B cell (primary cell): ENCODE data around the gene KMO. TPM values are rescaled to one million over a fixed set of nuclear protein-coding genes. Genes with fewer than 3 reads are reported as not detected.

Source experiments
- ATAC-seq: fragments of 200-7000 bp; cut with Tn5 transposase; one replicate; pipeline ENCODE4 v1.10.0; 2021; ENCODE audit warnings: low read depth, mild to moderate bottlenecking, moderate number of reproducible peaks, moderate library complexity
- CTCF ChIA-PET: fragments of 350-600 bp; sonication (Branson Sonifier 250); formaldehyde crosslinking; loops from one replicate; lab custom pipeline; 2021; ENCODE audit warnings: antibody characterized with exemption, inconsistent platforms; lab: Charles Lee
- POLR2A ChIA-PET: fragments of 350-600 bp; sonication (Branson Sonifier 250); formaldehyde crosslinking; loops from one replicate; lab custom pipeline; 2021; ENCODE audit warnings: antibody characterized with exemption; lab: Charles Lee
- DNase-seq: peaks from one replicate; pipeline ENCODE4 v3.0.0; 2013
- H2AFZ ChIP-seq: 2 replicates; pipeline ENCODE4 v1.6.1; 2012; ENCODE audit warnings: mild to moderate bottlenecking, low read depth, low read length; ENCODE audit not compliant: insufficient read depth, poor library complexity, severe bottlenecking
- H3K27ac ChIP-seq, 2 donors: 1 replicate in 1 of 2; 2 replicates in 1 of 2; pipeline ENCODE4 v1.5.1; 2012 to 2013; ENCODE audit warnings: low read length in 2 of 2, mild to moderate bottlenecking in 2 of 2, moderate library complexity in 1 of 2
- H3K27me3 ChIP-seq, 4 experiments: fragments of 200-600 bp in 1 of 4; sonication (generic) in 1 of 4; replicated peaks in 1 of 4; 1 replicate in 2 of 4; 2 replicates in 2 of 4; pipeline versions ENCODE4 v1.6.1 to v1.7.0; 2013 to 2016; ENCODE audit warnings: low read length in 3 of 4, mild to moderate bottlenecking in 2 of 4, mixed read lengths in 1 of 4, moderate library complexity in 1 of 4; ENCODE audit not compliant: insufficient read depth in 4 of 4, control insufficient read depth in 3 of 4; ENCODE audit errors: control extremely low read depth in 1 of 4
- H3K36me3 ChIP-seq, 2 experiments: replicated peaks in 1 of 2; 1 replicate in 1 of 2; 2 replicates in 1 of 2; pipeline versions ENCODE4 v1.6.1 to v1.7.1; 2013; ENCODE audit warnings: low read length in 1 of 2; ENCODE audit not compliant: insufficient read depth in 2 of 2, control insufficient read depth in 1 of 2; ENCODE audit errors: control extremely low read depth in 1 of 2, extremely low read depth in 1 of 2
- H3K4me1 ChIP-seq, 2 donors: fragments of 200-600 bp in 1 of 2; sonication (generic) in 1 of 2; 1 replicate in 1 of 2; 2 replicates in 1 of 2; pipeline versions ENCODE4 v1.5.1 to v1.6.1; 2013 to 2017; ENCODE audit warnings: low read length in 2 of 2; ENCODE audit not compliant: control insufficient read depth in 2 of 2, insufficient read depth in 2 of 2
- H3K4me2 ChIP-seq: replicated peaks from 2 replicates; pipeline ENCODE3; 2012; ENCODE audit warnings: mild to moderate bottlenecking, low read depth, low read length; ENCODE audit not compliant: poor library complexity, severe bottlenecking
- H3K4me3 ChIP-seq, 5 experiments: fragments of 200-600 bp in 1 of 5; sonication (generic) in 1 of 5; 1 replicate in 3 of 5; 2 replicates in 2 of 5; pipeline versions ENCODE4 v1.5.1 to v1.7.0; 2011 to 2016; ENCODE audit warnings: low read length in 4 of 5, mild to moderate bottlenecking in 4 of 5, low read depth in 2 of 5, control low read depth in 1 of 5, moderate library complexity in 1 of 5; ENCODE audit not compliant: insufficient read depth in 1 of 5; ENCODE audit errors: control extremely low read depth in 1 of 5, extremely low read depth in 1 of 5
- H3K79me2 ChIP-seq: fragments of 200-600 bp; sonication (generic); one replicate; pipeline ENCODE4 v1.6.0; 2016; ENCODE audit warnings: low read length; ENCODE audit not compliant: control insufficient read depth, insufficient read depth
- H3K9ac ChIP-seq: fragments of 200-600 bp; sonication (generic); 2 replicates; pipeline ENCODE4 v1.6.1; 2017; ENCODE audit warnings: mild to moderate bottlenecking, low read length, moderate library complexity
- H3K9me3 ChIP-seq, 3 donors: one replicate each; pipeline versions ENCODE4 v1.6.1 to v1.7.1; 2013; ENCODE audit warnings: low read length in 2 of 3; ENCODE audit not compliant: control insufficient read depth in 2 of 3, insufficient read depth in 1 of 3; ENCODE audit errors: control extremely low read depth in 1 of 3
- H4K20me1 ChIP-seq: 2 replicates; pipeline ENCODE4 v1.6.0; 2012; ENCODE audit warnings: mild to moderate bottlenecking, low read length; ENCODE audit not compliant: insufficient read depth, control insufficient read depth, poor library complexity, severe bottlenecking
- H3K27ac Mint-ChIP-seq: one replicate; pipeline ENCODE4 v1.8.0; 2021; ENCODE audit warnings: mixed read lengths
- H3K27me3 Mint-ChIP-seq: one replicate; pipeline ENCODE4 v1.8.0; 2021; ENCODE audit warnings: mixed read lengths
- H3K4me1 Mint-ChIP-seq: one replicate; pipeline ENCODE4 v1.8.0; 2021; ENCODE audit warnings: mixed read lengths
- H3K4me3 Mint-ChIP-seq: one replicate; pipeline ENCODE4 v1.8.0; 2021; ENCODE audit warnings: mixed read lengths
- H3K9me3 Mint-ChIP-seq: one replicate; pipeline ENCODE4 v1.8.0; 2022; ENCODE audit warnings: mixed read lengths; ENCODE audit not compliant: insufficient read depth
- CTCF ChIP-seq: fragments of 200-600 bp; IDR thresholded peaks from one replicate; pipeline ENCODE4 v1.8.0; 2022; ENCODE audit warnings: antibody characterized with exemption, mild to moderate bottlenecking
- EZH2 ChIP-seq: IDR thresholded peaks from 2 replicates; pipeline ENCODE4 v1.6.1; 2012; ENCODE audit warnings: borderline replicate concordance, low read depth, mild to moderate bottlenecking, moderate library complexity, low read length; ENCODE audit not compliant: insufficient read depth, poor library complexity, severe bottlenecking
- WGBS: methylation state at CpG from one replicate; pipeline ENCODE4 v1.1.5; 2013; ENCODE audit warnings: missing lambda C conversion rate; ENCODE audit not compliant: insufficient coverage; 5-methylcytosine and 5-hydroxymethylcytosine counted together
- intact Hi-C: fragments of 100-400 bp; cut with micrococcal nuclease; formaldehyde crosslinking; loops from one replicate; pipeline ENCODE4 v1.10.0; 2022
- polyA plus RNA-seq: library from polyadenylated mRNA; depleted of rRNA; stranded (reverse); fragments of >200 nt; gene quantifications from 2 replicates; pipeline ENCODE4 v1.2.3, GENCODE V29; 2012
- total RNA-seq, 2 donors: library from RNA; stranded (reverse); fragments of 120-200 nt in 1 of 2; gene quantifications; 1 replicate in 1 of 2; 2 replicates in 1 of 2; pipeline versions ENCODE4 v1.2.3 to v1.2.4, GENCODE V29; 2013 to 2022

The KMO gene
- total and polyA plus RNA-seq, 2 donors (not counting 1 experiment from before 2014, with no cell fraction given) = 14.0 to 34.0 TPM

DNA sequence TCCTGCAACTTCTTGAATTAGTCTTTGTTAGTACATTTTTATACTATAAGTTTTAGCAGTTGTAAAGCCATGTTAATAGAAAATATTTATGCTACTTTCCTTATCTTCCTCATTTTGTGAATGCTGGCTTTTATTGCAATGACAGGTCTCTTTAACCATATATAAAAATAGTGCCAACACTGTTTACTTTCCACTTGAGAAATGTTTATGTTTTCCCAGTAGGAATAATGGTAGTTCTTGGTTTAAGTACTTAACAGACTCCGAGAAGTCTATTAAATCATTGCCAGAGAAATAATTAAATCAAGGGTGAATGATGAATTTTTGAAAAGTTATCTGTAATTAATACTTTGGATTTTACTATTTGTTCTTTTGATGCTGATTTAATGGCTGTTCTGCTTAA, 98.3 kb downstream of the KMO start:
- H3K27ac Mint-ChIP-seq = peak overlapping the region; percentile 46

DNA sequence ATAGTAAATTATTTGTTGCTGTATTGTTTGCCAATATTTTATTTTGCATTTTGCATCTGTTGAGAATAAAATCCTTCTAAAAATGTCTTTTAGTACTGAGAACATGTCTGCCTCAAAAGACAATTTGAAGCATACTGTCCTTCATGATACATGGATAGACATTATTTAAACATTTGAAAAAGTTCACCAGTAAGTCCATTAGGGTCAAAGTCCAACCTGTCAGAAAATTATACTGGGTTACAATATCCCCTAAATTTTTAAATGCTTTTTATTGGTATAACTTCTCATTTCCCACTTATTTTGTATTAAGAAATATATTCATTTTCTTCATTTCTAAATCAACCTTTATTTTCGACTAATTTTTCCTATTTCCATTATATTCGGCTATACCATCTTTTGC, 98.7 kb downstream of the KMO start:
- Mint-ChIP-seq H3K27me3 (no peaks in the 10 kb centered on the region), H3K9me3 (no peaks in the 10 kb centered on the region), H3K27ac (no peak overlapping the region)

More for the DNA sequence above, 98.3 kb downstream of the KMO start:
- TF ChIP-seq CTCF (no peak), EZH2 (no peak)
- H3K4me2 ChIP-seq = no peak overlapping the region
- H3K27me3 Mint-ChIP-seq = no peaks in the 10 kb centered on the region
- POLR2A ChIA-PET = no interaction called here
- intact Hi-C loops = no loop called here
- no peak overlapping the region for H3K9ac ChIP-seq
- H3K4me1 Mint-ChIP-seq = peaks cover 57% of the 10 kb centered on the region
- H3K27me3 ChIP-seq = no peaks in the 10 kb centered on the region
- H2AFZ ChIP-seq = no peak overlapping the region
- DNase-seq (no peak), ATAC-seq (no peak)
- no CpG with 5 or more reads among the region's 1 CpG for WGBS
- no peak overlapping the region for H3K4me3 ChIP-seq
- peaks cover 19 to 31% of the 10 kb centered on the region in 2 donors for H3K4me1 ChIP-seq
- CTCF ChIA-PET = interaction anchor here (1.1 to 2.1 kb wide), 2 partner anchors 13 to 20 kb away, joined by 4 to 14 read pairs; no protein-coding TSS in a partner anchor
- H3K9me3 Mint-ChIP-seq = no peaks in the 10 kb centered on the region
- no peak overlapping the region for H3K4me3 Mint-ChIP-seq
- no peak overlapping the region for H3K27ac ChIP-seq
- H3K36me3 ChIP-seq = peaks cover 0 to 10% of the 10 kb centered on the region in 2 experiments
- no peaks in the 10 kb centered on the region for H3K9me3 ChIP-seq
- H3K79me2 ChIP-seq = peaks cover 63% of the 10 kb centered on the region
- H4K20me1 ChIP-seq = no peaks in the 10 kb centered on the region

More for the DNA sequence above, 98.7 kb downstream of the KMO start:
- H3K27ac ChIP-seq = no peak overlapping the region
- no peaks in the 10 kb centered on the region for H3K27me3 ChIP-seq
- peaks cover 0 to 7% of the 10 kb centered on the region in 2 experiments for H3K36me3 ChIP-seq
- no peak overlapping the region for H2AFZ ChIP-seq
- TF ChIP-seq CTCF (no peak), EZH2 (no peak)
- H3K4me3 ChIP-seq = no peak overlapping the region
- Mint-ChIP-seq H3K4me1 (peaks cover 62% of the 10 kb centered on the region), H3K4me3 (no peak overlapping the region)
- POLR2A ChIA-PET = no interaction called here
- H3K9me3 ChIP-seq = no peaks in the 10 kb centered on the region
- H3K9ac ChIP-seq = no peak overlapping the region
- intact Hi-C loops = no loop called here
- H3K4me2 ChIP-seq = no peak overlapping the region
- H3K4me1 ChIP-seq = peaks cover 22 to 35% of the 10 kb centered on the region in 2 donors
- WGBS = no CpG with 5 or more reads among the region's 2 CpGs
- H4K20me1 ChIP-seq = no peaks in the 10 kb centered on the region
- H3K79me2 ChIP-seq = peaks cover 67% of the 10 kb centered on the region
- CTCF ChIA-PET = no interaction called here
- DNase-seq (no peak), ATAC-seq (no peak)
